Sigmoid colon (tissue), 4 donors: Measurements from ENCODE around the gene MYO5A.

Experiments
- POLR2A ChIP-seq, 2 donors: fragments of 450-650 bp; IDR thresholded peaks; one replicate each; pipeline ENCODE4 v1.6.1; 2016; ENCODE audit warnings: antibody characterized with exemption in 2 of 2, mild to moderate bottlenecking in 2 of 2, moderate library complexity in 2 of 2
- POLR2AphosphoS5 ChIP-seq, 4 donors: sonication (generic); formaldehyde crosslinking; IDR thresholded peaks; one replicate each; pipeline ENCODE4 v1.6.1; 2017; ENCODE audit warnings: antibody characterized with exemption in 4 of 4
- TF ChIP-seq, protein P1 (sequence below), 4 experiments: fragments of 450-650 bp in 3 of 4; fragments of 200-600 bp in 1 of 4; IDR thresholded peaks; one replicate each; pipeline ENCODE4 v1.5.1; 2016 to 2019; ENCODE audit warnings: antibody characterized with exemption in 4 of 4, mild to moderate bottlenecking in 3 of 4, moderate library complexity in 2 of 4

GRCh38 chr15:52336529-52336928 is 192.2 kb downstream of the MYO5A start:
- TF ChIP-seq POLR2A (IDR thresholded peaks at IDR 0.05) (no peak), POLR2AphosphoS5 (IDR thresholded peaks at IDR 0.05) (no peak)
- TF ChIP-seq, protein P1, sequence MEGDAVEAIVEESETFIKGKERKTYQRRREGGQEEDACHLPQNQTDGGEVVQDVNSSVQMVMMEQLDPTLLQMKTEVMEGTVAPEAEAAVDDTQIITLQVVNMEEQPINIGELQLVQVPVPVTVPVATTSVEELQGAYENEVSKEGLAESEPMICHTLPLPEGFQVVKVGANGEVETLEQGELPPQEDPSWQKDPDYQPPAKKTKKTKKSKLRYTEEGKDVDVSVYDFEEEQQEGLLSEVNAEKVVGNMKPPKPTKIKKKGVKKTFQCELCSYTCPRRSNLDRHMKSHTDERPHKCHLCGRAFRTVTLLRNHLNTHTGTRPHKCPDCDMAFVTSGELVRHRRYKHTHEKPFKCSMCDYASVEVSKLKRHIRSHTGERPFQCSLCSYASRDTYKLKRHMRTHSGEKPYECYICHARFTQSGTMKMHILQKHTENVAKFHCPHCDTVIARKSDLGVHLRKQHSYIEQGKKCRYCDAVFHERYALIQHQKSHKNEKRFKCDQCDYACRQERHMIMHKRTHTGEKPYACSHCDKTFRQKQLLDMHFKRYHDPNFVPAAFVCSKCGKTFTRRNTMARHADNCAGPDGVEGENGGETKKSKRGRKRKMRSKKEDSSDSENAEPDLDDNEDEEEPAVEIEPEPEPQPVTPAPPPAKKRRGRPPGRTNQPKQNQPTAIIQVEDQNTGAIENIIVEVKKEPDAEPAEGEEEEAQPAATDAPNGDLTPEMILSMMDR (IDR thresholded peaks at IDR 0.05), result no peak
